IPS DF 4.7 (cell line): ENCODE measurements around the gene PCBP3.
"Not testable (repeated sequence)": the region's sequence is repeated elsewhere in the genome, so short reads cannot be mapped to it uniquely, and the experiment has no call there.

Experiments used
- DNase-seq: peaks from one replicate; pipeline ENCODE4 v3.0.0-alpha.2; 2013; ENCODE audit warnings: low spot score; ENCODE audit errors: extremely low read depth

Gene PCBP3

DNA sequence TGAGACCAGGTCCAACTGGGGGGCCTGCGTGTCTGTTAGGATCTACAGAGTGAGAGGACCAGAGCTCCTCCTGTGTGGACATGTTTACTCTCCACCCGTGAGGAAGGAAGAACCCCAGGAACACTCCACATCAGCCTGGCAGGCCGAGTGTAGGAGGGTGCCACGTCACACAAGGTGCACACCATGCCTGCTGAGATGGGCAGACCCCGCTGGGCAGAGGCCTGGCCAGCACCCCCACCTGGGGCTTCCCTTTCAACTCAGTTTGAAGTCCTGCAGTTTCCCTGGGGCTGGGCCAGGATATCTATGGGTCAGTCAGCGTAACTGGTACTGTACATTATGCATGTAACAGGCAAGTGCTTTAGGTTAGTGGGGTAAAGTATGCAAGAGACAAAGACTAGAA lies 30.1 kb upstream of the PCBP3 start:
- no peak for DNase-seq

DNA sequence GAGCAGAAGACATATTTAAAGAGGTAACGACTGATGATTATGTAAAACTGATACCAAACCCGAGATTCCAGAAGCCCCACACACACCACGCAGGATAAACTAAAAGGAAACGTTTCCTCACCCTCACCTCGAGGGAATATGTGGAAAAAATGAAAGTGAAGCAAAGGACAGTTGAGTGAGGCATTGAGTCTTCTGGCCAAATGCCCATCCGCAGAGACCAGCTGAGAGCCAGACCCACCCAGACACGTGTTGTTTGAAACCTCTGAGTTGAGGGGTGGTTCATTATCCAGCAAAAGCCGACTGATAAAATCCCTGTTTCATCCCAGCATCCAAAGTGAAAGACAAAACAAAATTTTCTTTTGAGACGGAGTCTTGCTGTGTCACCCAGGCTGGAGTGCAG lies 29.6 kb upstream of the PCBP3 start:
- DNase-seq: no peak

DNA sequence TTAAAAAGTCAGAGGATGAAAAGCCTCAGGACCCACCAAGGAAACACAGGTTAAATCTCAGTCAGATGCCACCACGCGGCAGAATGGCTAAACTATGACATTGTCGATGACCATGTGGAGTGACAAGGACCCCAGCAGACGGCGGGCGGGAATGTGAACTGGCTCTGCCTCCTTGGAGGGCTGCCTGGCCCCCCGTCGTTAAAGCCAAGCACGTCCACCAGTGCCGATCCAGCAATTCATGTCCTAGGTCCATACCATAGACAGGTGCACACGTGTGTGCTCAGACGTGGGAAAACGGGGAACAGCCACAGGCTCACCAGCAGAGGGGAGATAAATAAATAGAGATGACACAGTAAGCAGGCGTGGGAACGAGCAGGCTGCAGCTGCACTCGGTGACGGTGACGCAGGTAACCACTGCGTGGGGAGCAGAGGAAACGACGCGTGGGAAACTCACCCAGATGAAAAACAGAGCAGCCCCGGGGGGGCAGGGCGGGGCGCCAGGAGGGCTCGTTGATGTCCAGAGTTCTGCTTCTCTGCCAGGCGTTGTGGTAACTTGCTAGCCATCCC lies 28.3 kb upstream of the PCBP3 start:
- no peak for DNase-seq

DNA sequence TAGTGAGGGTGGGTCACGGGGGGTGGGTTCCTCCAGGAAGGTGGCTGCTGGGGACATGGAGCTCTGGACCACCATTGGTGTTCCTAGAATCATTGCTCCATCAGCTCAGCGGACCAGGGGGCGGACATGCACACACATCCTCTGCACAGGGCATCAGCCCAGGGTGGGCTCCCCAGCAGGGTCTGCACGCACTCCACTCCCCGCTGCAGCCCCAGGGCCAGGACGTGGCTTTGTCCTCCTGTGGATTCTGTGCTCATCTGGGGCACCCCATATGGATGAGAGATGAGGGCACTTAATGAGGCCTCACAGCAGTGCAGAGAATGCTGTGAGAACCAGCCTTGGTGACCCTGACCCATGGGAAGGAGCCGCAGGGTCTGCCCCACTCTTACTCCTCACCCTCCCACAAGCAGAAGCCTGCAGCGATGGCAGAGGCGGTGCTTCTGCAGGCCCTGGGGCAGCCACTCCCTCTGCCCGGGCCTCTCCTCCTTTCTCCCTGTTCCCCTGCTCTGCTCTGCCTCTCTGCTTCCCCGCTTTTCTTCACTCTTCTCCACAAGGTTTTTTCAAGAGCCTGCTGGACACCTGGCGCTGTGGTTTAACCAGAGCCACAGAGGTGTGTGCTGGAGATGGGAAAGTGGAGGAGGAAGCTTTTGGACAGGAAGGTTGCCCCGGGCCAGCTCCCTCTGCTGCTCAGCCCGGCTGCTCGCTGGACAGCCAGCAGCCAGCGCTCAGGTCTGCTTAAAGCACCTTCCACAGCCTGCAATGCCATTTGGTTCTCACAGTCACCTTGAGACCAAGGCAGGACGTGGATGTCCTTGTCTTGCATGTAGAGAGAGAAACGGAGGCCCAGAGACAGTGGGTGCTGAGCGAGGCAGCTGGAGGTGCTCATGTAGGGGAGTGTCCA lies 26.3 kb upstream of the PCBP3 start:
- no peak for DNase-seq

DNA sequence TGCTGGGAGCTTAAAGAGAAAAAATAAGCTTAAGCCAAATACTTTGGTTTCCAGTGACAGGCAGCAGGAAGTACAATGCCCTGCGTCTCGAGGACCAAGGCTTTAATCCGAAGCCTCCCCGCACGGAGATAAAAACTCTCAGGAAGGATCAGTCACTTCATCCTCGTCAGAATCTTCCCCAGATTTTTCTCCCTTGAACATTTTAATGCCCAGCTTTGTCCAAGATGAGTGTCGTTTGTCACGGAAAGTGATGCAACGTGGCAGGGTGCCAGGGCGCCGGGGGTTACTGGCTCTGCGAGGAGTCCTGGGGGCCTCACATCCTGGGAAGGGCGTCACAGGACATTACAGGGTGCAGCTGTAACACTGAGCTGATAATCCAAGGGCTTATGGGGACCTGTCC lies 25.2 kb upstream of the PCBP3 start:
- DNase-seq: no peak

DNA sequence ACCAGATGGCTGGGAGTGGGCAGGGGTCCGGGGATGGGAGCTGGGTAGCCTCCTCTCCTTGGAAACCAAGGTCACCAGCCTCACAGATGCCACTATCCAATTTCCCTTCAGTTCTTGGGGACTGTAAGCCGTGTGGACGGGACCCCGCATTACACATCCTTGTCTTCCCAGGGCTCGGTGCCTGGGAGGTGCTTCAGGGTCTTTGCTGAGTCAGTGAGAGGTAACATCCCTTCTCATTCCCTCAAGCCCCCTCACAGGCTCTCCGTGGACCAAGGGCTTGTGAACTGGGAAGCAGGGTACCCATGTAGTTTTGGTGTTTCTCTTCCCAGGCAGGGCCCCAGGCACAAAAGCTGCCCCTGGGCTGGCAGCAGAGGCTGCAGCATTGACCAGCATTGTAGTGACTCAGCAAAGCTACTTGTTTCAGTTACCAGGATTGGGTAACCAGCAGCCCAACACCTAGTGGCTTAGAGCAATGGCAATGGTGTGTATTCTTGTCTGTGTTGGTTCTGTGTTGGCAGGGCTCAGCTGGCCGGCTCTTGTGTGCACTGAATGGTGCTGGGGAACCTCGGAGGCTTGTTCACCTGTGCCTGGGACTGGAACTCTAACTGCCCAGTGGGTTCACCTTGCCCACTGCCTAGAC lies 24.6 kb upstream of the PCBP3 start:
- DNase-seq: no peak

DNA sequence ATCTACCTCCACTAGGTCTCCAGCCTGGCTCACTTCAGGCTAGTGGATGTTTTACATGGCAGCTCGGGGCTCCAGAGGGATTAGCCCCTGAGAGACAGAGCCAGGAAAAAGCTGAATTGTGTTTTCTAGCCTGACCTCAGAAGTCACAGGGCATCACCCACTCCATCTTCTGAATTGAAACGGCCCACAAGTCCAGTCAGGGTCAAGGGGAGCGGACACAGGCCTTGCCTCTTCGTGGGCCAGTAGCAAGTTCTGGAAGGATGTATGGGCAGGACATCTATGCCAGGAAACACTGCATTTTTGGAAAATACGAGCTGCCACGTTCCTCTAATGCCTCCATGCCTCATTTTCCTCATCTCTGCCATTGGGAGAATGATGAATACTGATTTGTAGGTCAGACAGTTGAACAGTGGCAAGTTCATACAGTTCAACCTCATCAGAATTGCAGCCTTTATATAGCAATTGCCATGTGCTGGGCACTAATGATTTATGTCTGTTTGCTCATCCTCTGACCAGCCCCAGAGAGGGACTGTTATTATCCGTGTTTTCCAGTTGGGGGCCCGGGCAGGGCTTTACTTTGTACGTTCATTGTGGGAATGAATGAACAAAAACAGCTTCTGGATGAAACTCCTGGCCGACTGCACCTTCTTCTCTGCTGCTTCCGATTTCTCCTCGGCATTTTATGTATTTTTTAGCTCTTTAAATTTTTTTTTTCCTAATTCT lies 23.2 kb upstream of the PCBP3 start:
- no peak for DNase-seq

DNA sequence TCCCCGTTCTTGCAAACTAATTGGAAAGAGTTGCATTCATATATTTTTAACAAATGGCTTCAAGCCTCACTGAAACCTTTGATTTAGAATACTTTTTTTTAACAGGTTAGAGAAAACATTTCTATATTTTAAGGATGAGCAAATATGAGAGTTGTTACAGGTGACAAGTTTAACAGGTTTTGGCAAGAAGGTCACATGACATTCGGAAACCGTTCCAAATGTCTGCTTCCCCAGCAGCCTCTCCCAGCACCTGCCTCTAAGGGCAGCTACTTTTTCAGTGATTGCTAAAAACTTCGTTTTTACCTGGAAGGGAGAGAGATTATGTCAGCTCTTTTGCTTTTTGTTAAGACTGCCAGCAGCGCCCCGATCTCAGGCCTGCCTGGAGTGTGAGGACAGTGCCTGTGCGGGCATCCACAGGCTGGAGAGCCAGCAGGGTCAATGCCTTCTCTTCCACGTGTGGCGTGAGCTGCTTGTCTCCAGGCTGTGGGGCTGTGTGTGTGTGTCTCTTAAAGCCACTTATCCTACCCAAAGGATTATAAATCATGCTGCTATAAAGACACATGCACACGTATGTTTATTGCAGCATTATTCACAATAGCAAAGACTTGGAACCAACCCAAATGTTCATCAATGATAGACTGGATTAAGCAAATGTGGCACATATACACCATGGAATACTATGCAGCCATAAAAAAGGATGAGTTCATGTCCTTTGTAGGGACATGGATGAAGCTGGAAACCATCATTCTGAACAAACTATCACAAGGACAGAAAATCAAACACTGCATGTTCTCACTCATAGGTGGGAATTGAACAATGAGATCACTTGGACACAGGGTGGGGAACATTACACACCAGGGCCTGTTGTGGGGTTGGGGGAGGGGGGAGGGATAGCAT lies 21.8 kb upstream of the PCBP3 start:
- not testable (repeated sequence) for DNase-seq

DNA sequence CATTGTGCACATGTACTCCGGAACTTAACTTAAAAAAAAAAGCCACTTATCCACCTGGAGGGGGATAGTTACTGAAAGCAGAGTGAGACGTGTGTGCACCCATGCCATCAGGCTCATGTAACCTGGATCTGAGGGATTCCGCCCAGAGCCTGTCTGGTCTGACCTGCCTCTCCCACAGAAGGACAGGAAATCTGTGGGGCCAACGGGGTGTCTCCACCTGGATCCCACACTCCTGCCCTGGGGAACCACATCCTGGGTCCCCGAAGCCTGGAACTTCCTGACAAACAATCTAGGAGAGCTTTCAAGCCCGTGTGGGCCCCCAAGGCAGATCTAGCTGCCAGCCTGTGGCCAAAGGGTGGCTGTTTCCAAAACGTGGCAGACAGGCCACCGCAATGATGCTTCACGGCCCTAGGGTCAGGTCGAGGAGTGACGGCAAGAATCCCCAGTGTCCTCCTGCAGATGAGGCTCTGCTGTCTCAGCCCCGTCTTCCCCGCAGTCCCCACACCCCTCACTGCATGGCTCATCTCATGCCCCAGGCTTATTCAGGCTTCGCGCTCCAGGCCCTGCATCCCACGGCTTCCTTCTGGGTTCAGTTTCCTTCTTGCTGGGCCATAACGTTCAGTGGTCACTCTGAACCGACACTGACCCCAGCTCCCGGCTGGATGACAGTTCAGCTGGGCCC lies 21.0 kb upstream of the PCBP3 start:
- DNase-seq: no peak

DNA sequence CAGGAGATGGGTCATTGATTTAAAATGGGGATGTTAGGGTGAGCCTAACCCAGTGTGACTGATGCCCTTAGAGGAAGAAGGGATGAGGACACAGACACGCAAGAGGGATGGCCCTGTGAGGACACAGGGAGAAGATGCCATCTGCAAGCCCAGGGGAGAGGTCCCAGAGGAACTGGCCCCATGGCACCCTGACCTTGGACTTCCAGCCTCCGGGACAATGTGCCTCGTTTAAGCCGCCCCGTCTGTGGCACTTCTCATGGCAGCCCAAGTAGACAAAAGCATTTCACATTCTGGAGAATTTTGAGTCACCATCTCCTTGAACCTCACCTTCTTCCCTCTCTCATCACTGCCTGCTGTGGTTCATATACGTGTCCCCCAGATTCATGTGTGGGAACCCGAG lies 20.1 kb upstream of the PCBP3 start:
- no peak for DNase-seq

DNA sequence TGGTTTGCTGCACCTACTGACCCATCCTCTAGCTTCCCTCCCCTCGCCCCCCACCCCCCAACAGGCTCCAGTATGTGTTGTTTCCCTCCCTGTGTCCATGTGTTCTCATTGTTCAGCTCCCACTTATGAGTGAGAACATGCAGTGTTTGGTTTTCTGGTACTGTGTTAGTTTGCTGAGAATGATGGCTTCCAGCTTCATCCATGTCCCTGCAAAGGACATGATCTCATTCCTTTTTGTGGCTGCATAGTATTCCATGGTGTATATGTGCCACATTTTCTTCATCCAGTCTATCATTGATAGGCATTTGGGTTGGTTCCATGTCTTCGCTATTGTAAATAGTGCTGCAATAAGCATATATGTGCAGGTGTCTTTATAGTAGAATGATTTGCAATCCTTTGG lies 17.4 kb upstream of the PCBP3 start:
- not testable (repeated sequence) for DNase-seq

DNA sequence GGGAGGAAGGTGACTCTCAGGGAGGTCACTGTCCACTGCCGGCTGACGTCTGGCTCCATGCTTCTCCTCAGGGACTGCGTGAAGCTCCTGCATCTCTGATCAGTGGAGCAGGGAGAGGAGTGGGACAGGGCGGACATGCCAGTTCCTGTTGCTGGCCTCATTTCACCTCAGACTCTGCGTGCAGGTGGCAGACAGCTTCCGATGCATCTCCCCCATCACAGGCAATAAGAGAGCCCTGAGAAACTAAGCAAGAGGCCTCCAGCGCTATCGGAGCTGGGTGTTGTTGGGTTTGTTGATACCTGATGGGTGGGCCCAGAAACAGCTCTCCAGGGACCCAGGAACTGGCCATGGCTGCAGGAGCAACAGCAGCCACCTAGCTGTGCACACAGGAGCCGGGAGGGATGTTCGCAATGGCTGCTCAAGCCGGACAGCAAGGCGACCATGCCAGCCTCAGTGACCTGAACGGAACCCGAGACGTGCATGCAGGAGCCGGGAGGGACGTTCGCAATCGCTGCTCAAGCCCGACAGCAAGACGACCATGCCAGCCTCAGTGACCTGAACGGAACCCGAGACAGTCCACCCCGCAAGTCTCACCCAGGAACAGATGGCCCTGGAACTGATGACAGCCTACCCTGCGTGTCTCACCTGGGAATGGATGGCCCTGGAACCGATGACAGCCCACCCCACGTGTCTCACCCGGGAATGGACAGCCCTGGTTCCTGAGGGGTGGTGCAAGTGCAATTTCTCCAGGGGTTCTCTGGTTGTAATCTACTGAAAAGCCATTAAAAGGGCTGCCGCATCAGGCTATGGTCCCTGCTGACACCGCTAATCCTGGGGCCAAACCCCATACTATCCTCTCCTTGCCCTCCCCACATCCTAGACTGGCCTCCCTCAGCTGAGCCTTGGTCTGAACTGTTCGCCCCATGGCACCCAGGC lies 14.2 kb upstream of the PCBP3 start:
- no peak for DNase-seq

DNA sequence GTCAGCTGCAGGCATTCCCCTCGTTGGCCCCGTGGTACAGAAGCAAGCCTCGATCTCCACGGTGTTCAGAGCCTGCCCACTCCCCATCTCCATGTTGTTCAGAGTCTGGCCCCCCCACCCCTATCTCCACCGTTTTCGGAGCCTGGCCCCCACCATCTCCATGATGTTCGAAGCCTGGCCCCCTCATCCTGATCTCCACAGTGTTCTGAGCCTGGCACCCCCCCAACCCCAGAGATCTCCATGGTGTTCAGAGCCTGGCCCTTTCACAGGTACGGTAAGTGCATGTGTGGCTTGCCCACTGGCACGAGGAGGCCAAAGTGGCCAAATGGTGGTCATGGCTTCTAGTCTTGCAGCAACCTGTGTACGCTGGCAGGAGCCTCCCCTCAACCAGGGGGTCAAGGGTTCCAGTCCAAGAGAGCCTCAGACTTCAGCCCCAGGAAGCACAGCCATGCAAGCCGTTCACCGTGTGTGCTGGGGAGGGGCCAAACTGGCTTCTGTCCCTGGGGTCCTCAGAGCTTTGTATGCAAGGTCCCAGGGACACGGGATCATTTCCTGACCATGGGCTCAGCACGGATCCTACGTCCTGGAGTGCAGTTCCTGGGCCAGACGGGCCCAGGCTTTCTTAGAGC lies 13.3 kb upstream of the PCBP3 start:
- DNase-seq: no peak

DNA sequence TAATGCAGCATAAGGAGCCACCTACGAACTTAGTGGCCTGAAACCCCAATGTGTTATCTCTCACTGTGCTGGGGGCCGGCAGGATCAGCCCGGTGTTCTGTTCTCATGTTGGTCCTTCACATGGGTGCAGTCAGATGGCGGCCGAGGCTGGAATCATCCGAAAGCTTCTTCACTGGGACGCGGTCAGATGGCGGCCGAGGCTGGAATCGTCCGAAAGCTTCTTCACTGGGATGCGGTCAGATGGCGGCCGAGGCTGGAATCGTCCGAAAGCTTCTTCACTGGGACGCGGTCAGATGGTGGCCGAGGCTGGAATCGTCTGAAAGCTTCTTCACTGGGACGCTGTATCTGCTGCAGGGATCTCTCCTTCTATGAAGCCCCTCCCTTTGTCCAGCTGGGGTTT lies 12.6 kb upstream of the PCBP3 start:
- DNase-seq: no peak

DNA sequence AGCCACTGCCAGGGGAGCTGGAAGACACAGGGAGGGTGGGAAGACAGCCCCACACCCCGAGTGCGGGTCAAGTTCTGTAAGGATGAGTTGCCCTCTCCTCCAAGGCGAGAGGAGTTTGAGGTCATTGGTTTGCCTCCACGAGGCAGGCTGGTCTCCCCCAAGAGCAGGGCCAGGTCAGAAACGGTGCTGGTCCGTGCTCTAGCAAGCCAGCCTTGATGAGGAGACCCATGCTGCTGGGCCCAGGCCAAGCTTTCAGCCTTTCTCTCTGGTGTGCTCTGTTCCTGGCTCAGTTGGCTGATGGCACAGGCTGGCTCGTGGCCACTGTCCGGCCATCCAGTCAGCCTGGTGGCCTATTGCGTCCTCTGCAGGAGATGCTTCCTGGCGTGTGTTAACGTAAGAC lies 12.0 kb upstream of the PCBP3 start:
- no peak for DNase-seq

DNA sequence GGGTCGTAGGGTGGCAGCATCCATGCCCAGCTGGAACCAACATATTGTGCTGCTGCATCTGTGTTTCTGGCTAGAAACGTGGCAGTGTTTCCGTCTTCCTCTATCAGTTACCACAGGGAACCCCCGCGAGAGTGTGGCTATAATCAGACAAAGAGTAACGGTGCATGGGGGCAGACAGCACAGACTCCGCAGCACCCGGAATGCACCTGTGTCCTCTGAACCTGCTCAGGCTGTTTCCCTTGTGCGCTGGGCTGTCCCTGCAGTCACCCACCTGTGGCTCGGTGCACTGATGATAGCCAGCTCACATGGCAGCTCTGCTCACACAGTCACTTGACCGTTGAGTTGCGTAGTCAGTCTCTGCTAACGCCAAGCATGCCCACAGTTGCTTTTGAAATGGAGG lies 11.4 kb upstream of the PCBP3 start:
- no peak for DNase-seq

DNA sequence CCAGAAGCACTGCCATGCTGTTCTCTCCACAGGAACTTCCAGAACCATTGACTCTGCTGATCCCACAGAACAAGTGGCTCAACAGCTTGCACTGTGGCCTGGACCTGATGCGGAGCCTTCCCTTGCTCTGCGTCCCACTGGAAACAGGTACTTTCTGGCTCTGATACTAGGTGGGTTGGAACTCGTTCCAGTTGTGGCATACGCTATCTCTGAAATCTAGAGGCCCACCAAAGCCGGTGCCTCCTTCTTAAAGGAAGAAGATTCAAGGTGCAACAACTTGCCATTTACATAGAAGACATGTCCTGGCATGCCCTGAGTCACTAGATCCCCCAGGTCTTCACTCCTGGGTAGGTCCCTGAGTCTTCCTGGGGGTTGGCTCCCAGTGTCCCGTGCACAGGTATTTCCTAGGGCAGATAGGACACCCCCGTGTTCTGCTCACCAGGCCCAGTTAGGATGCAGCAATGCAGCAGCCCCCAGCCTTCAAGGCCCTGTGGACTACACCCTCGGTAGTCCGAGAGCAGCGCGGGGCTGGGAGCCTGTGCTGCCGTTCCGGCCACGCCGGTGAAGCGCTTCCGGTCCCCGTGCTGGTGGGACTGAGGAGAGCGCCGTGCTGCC lies 10.8 kb upstream of the PCBP3 start:
- DNase-seq: no peak

DNA sequence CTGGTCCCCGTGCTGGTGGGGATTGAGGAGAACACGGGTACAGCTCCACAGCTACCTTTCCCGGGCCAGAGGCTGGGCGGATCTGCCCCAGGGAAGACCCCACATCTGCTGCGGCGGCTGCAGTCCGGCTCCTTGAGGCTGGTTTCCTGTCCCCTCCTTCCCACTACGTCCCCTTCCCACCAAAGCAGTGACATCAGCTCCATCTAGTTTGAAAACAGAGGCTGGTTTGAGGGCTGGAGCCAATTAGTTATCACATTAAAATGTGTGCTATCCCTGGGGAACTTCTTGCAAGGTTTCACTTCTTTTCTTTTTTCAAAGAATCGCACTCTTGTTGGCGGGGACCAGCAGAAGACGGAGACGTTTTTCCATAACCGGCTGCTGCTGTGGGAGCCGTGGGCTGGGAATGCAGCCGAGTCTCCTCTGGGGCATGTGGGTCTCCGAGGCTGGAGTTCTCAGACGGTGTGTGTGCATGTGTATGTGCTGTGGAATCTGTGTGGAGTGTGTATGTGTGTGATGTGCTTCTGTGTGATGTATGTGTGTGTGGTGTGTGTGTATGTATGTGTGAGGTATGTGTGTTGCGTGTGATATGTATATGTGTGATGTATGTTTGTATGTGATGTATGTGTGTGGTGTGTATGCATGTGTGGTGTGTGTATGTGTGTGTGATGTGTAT lies 8.9 kb upstream of the PCBP3 start:
- DNase-seq: no peak
